PC-9 (cell line): ENCODE results near the gene GALNT2. TPM values are rescaled to one million over a fixed set of nuclear protein-coding genes. Genes with fewer than 3 reads are reported as not detected.

Experiments
- BruUV-seq: library from RNA; stranded (reverse); fragments of 400-500 nt; replicated peaks from 2 replicates; lab custom pipeline; 2021; lab: Mats Ljungman, UMichigan
- CTCF ChIA-PET: fragments of 300-600 bp; sonication (Branson Sonifier 250); formaldehyde crosslinking; loops from one replicate; lab custom pipeline; 2022; ENCODE audit warnings: antibody characterized with exemption; lab: Charles Lee
- POLR2A ChIA-PET: fragments of 300-600 bp; sonication (Branson Sonifier 250); formaldehyde crosslinking; loops from one replicate; lab custom pipeline; 2022; ENCODE audit warnings: antibody characterized with exemption; ENCODE audit not compliant: unreplicated experiment; lab: Charles Lee
- DNase-seq, 2 experiments: peaks; one replicate each; pipeline versions ENCODE4 v3.0.0 to v3.0.0-alpha.2; 2015 to 2022; ENCODE audit warnings: mixed read lengths in 1 of 2
- H2AFZ ChIP-seq: fragments of 200-600 bp; sonication (generic); 2 replicates; pipeline ENCODE4 v1.8.1; 2017; ENCODE audit warnings: antibody characterized with exemption
- H3F3A ChIP-seq: fragments of 200-600 bp; sonication (generic); 2 replicates; pipeline ENCODE4 v1.8.1; 2017; ENCODE audit warnings: antibody characterized with exemption, mild to moderate bottlenecking, low read depth; ENCODE audit not compliant: insufficient read depth
- H3K27ac ChIP-seq: fragments of 200-600 bp; sonication (generic); 2 replicates; pipeline ENCODE4 v1.6.1; 2016; ENCODE audit warnings: mixed run types
- H3K27me3 ChIP-seq: fragments of 200-600 bp; sonication (generic); 2 replicates; pipeline ENCODE4 v1.6.1; 2016; ENCODE audit warnings: low read depth, mixed run types; ENCODE audit not compliant: insufficient read depth
- H3K36me3 ChIP-seq: fragments of 200-600 bp; sonication (generic); 2 replicates; pipeline ENCODE4 v1.6.1; 2016; ENCODE audit warnings: low read depth, mixed run types
- H3K4me1 ChIP-seq: fragments of 200-600 bp; sonication (generic); replicated peaks from 2 replicates; pipeline ENCODE4 v1.6.1; 2016; ENCODE audit warnings: mixed run types; ENCODE audit not compliant: insufficient read depth
- H3K4me2 ChIP-seq: fragments of 200-600 bp; sonication (generic); 2 replicates; pipeline ENCODE4 v1.6.1; 2017; ENCODE audit warnings: mixed run types
- H3K4me3 ChIP-seq: fragments of 200-600 bp; sonication (generic); 2 replicates; pipeline ENCODE4 v1.6.1; 2016; ENCODE audit warnings: mixed run types
- H3K79me2 ChIP-seq: fragments of 200-600 bp; sonication (generic); 2 replicates; pipeline ENCODE4 v1.6.1; 2017; ENCODE audit warnings: low read depth, mixed run types
- H3K9me2 ChIP-seq: fragments of 200-600 bp; sonication (generic); 2 replicates; pipeline ENCODE4 v1.8.1; 2017; ENCODE audit warnings: mild to moderate bottlenecking; ENCODE audit not compliant: insufficient read depth
- H3K9me3 ChIP-seq: fragments of 200-600 bp; sonication (generic); 2 replicates; pipeline ENCODE4 v1.8.1; 2016; ENCODE audit warnings: low read depth; ENCODE audit not compliant: insufficient read depth
- H4K20me1 ChIP-seq: fragments of 200-600 bp; sonication (generic); 2 replicates; pipeline ENCODE4 v1.8.1; 2017; ENCODE audit not compliant: insufficient read depth
- EZH2 ChIP-seq: fragments of 200-600 bp; sonication (generic); IDR thresholded peaks from 2 replicates; pipeline ENCODE4 v1.8.0; 2017; ENCODE audit warnings: antibody characterized with exemption, low read depth
- intact Hi-C: fragments of 100-400 bp; cut with micrococcal nuclease; formaldehyde crosslinking; loops from one replicate; pipeline ENCODE4 v1.10.0; 2022; ENCODE audit not compliant: unreplicated experiment
- total RNA-seq: library from RNA; stranded (reverse); gene quantifications from 2 replicates; pipeline ENCODE4 v1.2.3, GENCODE V29; 2021
- TF ChIP-seq, protein P1 (sequence below): fragments of 200-600 bp; sonication (generic); conservative IDR thresholded peaks from 2 replicates; pipeline ENCODE4 v1.6.1; 2017; ENCODE audit warnings: mixed run types, antibody characterized with exemption, mild to moderate bottlenecking, moderate library complexity

The GALNT2 gene
- total RNA-seq, 1 experiment from 2014 or later, result 121 TPM

DNA sequence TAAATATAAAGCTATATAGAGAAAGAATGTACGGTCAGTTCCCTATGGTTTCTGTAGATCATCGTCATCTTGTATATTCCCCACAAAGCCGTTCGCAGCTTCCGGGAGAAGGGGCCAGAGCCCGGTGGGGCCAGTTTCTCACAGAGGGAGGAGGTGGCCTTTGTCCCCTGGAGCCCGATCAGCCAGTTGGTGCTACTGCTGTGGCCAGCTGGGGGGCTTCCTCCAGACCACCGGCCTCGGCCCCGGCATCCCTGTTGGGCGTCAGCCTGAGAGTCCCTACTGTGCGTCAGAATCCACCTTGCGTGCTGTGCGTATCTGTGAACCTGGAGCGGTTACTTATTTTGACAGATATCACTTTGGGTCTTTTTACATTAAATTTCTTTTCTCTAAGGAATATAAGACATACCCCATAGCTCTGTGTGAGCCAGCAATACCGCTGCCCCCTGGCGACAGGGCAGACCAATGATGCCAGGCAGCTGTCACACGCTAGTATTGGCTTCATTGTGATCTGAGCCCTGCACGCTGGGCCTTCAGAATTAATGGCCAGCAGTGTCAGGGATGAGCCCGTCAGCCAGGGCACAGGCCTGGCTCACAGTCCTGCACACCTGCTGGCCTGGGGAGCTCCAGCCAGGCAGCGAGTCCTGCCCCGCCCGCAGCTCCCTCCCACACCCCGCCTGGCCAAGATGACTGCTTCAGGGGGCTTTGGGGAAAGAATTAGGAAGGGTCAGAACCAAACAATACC, 213.2 kb downstream of the GALNT2 start:
- Histone ChIP-seq H3K27ac (no peak overlapping the region), H3K36me3 (peaks cover 5% of the 10 kb centered on the region), H3K79me2 (no peaks in the 10 kb centered on the region), H3F3A (peaks cover 4% of the 10 kb centered on the region), H3K9me2 (no peaks in the 10 kb centered on the region), H2AFZ (no peak overlapping the region), H3K4me1 (no peaks in the 10 kb centered on the region), H4K20me1 (no peaks in the 10 kb centered on the region), H3K4me3 (no peak overlapping the region), H3K9me3 (no peaks in the 10 kb centered on the region), H3K27me3 (no peaks in the 10 kb centered on the region), H3K4me2 (no peak overlapping the region)
- BruUV-seq, result no TSS peak
- ChIA-PET CTCF (no interaction called here), POLR2A (no interaction called here)
- TF ChIP-seq, protein P1, sequence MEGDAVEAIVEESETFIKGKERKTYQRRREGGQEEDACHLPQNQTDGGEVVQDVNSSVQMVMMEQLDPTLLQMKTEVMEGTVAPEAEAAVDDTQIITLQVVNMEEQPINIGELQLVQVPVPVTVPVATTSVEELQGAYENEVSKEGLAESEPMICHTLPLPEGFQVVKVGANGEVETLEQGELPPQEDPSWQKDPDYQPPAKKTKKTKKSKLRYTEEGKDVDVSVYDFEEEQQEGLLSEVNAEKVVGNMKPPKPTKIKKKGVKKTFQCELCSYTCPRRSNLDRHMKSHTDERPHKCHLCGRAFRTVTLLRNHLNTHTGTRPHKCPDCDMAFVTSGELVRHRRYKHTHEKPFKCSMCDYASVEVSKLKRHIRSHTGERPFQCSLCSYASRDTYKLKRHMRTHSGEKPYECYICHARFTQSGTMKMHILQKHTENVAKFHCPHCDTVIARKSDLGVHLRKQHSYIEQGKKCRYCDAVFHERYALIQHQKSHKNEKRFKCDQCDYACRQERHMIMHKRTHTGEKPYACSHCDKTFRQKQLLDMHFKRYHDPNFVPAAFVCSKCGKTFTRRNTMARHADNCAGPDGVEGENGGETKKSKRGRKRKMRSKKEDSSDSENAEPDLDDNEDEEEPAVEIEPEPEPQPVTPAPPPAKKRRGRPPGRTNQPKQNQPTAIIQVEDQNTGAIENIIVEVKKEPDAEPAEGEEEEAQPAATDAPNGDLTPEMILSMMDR, result no peak
- TF ChIP-seq EZH2, result no peak
- DNase-seq, result no peak
- intact Hi-C loops, result no loop called here

DNA sequence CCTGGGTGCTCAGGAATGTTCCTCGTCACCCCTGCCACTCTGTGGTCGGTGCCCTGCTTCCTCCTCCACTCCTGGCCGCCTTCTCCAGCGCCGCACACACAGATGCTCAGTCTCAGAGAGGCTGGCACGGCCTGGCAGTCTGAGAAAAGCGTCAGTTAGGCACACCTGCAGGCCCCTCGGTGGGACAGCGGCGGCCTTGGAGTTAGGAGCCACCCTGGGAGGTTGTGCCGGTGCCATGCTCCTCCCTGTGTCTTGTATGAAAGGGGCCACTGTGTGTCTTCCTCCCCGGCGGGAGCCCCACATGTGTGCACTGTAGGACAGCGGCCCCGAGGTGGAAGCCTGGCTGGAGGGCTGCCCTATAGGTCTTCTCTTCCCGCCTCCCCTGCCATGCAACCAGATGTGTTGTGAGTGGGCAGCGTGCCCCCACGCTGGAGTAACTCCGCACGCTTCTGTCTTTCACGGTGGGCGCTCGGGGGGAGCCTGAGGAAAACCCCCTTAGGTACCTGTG, 213.9 kb downstream of the GALNT2 start:
- no TSS peak for BruUV-seq
- DNase-seq, result no peak
- Histone ChIP-seq H3K4me2 (no peak overlapping the region), H3K36me3 (no peaks in the 10 kb centered on the region), H3K4me1 (no peaks in the 10 kb centered on the region), H2AFZ (no peak overlapping the region), H4K20me1 (no peaks in the 10 kb centered on the region), H3K9me2 (no peaks in the 10 kb centered on the region), H3F3A (no peaks in the 10 kb centered on the region; the same call in 1 of the 2 replicates), H3K79me2 (no peaks in the 10 kb centered on the region), H3K9me3 (no peaks in the 10 kb centered on the region), H3K4me3 (no peak overlapping the region), H3K27ac (no peak overlapping the region), H3K27me3 (no peaks in the 10 kb centered on the region)
- intact Hi-C loops, result no loop called here
- TF ChIP-seq, protein P1, result no peak
- TF ChIP-seq EZH2, result no peak
- ChIA-PET POLR2A (no interaction called here), CTCF (no interaction called here)

DNA sequence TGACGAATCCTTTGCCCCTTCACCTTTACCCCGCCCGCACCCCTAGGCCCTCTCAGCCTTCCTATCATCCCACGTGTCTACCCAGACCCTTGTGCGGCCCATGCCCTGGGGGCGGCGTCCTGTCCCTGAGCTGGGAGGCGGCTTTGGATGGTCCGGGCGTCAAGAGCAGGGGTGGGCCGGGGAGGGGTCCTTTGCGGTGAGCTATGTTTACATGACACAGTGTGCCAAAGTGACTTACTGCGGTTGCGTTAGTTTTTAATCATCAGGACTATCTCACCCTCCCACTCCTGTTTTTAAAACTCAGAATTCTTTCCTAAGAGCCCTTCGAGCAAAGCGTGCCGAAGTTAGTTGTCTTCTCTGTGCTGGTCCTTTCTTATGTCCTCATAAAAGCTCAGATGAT, 214.5 kb downstream of the GALNT2 start:
- no peaks in the 10 kb centered on the region for H3K4me1 ChIP-seq
- BruUV-seq, result no TSS peak
- no peaks in the 10 kb centered on the region; the same call in 1 of the 2 replicates for H3F3A ChIP-seq
- no peak overlapping the region for H3K27ac ChIP-seq
- intact Hi-C loops, result no loop called here
- H3K4me3 ChIP-seq, result no peak overlapping the region
- no peak overlapping the region for H2AFZ ChIP-seq
- H4K20me1 ChIP-seq, result no peaks in the 10 kb centered on the region
- no peaks in the 10 kb centered on the region for H3K36me3 ChIP-seq
- H3K9me3 ChIP-seq, result no peaks in the 10 kb centered on the region
- ChIA-PET CTCF (no interaction called here), POLR2A (no interaction called here)
- no peaks in the 10 kb centered on the region for H3K9me2 ChIP-seq
- TF ChIP-seq, protein P1, result no peak
- TF ChIP-seq EZH2, result no peak
- no peak overlapping the region for H3K4me2 ChIP-seq
- H3K79me2 ChIP-seq, result no peaks in the 10 kb centered on the region
- no peaks in the 10 kb centered on the region for H3K27me3 ChIP-seq
- DNase-seq, result no peak
